Glomerular endothelial cell (primary cell): ENCODE results near the gene DDX47. TPM values are rescaled to one million over a fixed set of nuclear protein-coding genes. Genes with fewer than 3 reads are reported as not detected.
"Not testable (repeated sequence)": the region's sequence is repeated elsewhere in the genome, so short reads cannot be mapped to it uniquely, and the experiment has no call there.

Experiments
- DNase-seq: peaks from one replicate; pipeline ENCODE4 v3.0.0-alpha.2; 2011; ENCODE audit warnings: low read depth, low spot score; ENCODE audit errors: extremely low read depth
- total RNA-seq: library from RNA; depleted of rRNA; stranded (reverse); fragments of >200 nt; gene quantifications from 2 replicates; pipeline ENCODE4 v1.2.3, GENCODE V29; 2015

Gene DDX47
- total RNA-seq, 1 donor from 2014 or later, result 49.5 TPM

DNA sequence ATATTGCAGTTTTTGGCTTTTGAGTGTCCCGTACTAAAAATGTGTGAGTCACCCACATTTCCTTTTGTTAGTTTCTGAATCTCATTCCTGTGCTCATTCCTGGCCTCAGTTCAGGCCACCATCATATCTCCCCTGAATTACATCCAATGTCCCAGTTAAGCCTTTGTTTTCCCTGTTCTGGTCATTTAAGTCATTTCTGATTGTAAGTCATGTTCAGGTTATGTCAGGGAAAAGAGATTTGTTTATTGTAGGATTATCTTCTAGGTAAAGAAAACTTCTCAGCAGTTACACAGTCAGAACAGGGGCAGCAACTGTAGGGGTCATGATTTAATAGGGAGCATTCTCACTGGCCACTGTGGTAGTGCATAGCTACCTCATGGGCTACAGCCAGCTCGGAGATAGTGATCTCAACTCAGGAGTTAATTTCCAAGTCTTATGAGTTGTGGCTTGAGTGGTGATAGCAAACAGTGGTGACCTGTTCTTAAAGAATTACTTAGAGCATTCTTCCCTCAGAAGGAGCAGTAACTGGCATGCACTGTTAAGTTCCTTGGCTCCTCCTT lies 6.7 kb downstream of the DDX47 start:
- no peak for DNase-seq

DNA sequence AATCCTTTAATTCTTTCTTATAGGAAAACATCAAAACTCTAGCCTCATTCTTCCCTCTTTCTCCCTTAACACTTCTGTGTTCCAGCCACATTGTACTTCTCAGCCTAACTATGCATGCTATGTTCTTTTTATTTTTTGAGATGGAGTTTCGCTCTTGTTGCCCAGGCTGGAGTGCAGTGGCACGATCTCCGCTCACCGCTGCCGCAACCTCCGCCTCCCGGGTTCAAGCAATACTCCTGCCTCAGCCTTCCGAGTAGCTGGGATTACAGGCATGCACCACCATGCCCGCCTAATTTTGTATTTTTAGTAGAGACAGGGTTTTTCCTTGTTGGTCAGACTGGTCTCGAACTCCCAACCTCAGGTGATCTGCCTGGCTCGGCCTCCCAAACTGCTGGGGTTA lies 7.2 kb downstream of the DDX47 start:
- not testable (repeated sequence) for DNase-seq

DNA sequence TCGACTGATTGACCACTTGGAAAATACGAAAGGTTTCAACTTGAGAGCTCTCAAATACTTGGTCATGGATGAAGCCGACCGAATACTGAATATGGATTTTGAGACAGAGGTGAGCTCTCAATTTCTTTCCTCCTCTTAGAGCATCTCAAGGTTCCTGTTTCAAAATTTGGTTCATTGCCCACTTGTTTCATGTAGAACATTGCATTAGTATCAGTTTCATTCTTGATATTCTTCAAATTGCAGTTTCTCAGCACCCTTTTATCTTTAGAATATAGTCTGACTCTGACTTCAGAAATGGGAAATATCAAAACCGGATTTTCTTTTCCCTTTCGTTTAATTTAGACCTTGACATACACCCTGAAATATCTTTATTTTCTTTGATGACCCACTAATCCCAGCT lies 8.8 kb downstream of the DDX47 start:
- DNase-seq, result no peak

DNA sequence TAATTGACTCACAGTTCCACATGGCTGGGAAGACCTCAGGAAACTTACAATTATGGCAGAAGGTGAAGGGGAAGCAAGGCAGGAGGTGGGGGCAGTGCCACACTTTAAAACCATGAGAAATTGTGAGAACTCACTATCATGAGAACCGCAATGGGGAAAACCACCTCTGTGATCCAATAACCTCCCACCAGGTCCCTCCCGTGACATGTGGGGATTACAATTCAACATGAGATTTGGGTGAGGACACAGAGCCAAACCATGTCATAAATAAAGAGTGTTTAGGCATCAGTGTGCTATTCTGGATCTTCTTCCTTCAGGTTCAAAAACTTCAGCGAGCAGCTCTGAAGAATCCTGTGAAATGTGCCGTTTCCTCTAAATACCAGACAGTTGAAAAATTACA lies 9.7 kb downstream of the DDX47 start:
- no peak for DNase-seq

DNA sequence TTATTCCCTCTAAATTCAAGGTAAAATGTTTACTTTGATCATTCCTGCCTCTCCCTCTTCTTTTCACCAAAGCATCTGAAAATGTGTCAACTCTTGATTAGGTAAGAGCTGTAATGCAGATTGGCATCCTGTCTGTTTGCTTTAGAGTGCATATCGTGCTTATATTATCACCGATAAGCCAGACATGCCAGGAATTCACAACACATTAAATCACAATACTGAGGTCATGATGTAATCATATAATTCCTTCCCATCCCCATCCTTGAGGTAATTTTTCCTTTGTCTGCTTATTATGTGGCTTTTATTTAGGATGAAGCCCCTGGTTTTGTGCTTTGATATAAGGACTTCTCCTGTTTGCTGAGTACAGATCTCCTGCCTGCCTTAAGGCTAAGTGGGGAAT lies 10.2 kb downstream of the DDX47 start:
- DNase-seq, result no peak

DNA sequence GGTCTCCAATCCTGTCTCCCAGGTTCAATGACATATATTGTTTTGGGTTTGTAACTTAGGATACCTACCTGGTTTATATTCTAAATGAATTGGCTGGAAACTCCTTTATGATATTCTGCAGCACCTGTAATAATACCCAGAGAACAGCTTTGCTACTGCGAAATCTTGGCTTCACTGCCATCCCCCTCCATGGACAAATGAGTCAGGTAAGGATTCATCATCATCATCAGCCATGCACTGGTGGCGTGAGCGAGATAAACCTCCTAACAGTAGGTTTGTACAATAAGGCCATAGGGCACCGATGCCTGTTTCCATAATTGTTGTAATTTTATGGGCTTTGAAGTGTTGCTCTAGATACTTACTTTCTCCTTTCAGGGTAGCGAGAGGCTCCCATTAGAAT lies 10.7 kb downstream of the DDX47 start:
- DNase-seq, result no peak

DNA sequence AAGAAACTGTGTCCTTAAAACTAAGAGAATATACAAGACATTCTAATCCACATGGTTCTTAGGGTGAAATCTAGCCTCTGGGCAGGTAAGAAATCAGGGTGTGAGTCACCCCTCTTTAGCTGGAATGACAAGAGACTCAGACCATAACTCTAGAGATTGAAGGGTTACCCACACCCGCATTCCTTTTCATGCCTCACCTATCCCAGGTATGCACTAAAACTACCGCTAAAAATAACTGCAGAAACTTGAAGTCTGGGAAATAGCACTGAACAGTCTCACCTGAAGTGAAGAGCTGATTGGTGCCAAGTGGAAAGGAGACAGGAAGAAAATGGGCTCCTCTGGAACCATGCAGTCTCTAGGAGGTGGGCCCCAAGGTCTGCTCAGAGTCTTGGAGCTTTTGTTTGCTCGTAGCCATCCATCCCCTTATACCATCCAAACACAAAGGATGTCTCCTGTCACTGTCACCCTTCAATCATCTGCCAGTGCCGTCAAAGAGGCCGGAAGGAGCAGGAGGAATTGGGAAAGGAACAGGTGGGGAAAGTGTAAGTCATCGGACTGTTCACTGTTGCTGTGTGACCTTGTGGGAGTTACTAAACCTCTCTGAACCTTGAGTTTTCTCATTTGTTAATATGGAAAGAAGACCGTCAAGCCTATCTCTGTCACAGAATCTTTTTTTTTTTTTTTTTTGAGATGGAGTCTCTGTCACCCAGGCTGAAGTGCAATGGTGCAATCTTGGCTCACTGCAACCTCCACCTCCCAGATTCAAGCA lies 22.4 kb downstream of the DDX47 start:
- no peak for DNase-seq

DNA sequence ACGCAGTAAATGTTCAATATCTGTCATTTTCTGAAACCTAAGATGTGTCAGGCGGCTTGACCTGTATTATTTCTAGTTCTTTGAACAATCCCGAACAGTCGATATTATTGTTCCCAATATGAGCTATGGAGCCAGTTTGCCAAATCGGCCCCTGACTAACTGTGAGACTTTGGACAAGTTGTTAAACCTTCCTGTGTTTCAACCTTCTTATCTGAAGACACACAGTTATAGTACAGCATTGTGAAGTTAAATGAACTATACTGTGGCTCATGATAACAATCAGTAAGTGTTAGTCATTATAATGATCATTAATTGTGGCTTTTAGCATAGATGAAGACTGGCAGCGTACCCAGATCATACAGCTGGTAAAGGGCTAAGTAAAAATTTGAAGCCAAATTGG lies 23.4 kb downstream of the DDX47 start:
- no peak for DNase-seq

DNA sequence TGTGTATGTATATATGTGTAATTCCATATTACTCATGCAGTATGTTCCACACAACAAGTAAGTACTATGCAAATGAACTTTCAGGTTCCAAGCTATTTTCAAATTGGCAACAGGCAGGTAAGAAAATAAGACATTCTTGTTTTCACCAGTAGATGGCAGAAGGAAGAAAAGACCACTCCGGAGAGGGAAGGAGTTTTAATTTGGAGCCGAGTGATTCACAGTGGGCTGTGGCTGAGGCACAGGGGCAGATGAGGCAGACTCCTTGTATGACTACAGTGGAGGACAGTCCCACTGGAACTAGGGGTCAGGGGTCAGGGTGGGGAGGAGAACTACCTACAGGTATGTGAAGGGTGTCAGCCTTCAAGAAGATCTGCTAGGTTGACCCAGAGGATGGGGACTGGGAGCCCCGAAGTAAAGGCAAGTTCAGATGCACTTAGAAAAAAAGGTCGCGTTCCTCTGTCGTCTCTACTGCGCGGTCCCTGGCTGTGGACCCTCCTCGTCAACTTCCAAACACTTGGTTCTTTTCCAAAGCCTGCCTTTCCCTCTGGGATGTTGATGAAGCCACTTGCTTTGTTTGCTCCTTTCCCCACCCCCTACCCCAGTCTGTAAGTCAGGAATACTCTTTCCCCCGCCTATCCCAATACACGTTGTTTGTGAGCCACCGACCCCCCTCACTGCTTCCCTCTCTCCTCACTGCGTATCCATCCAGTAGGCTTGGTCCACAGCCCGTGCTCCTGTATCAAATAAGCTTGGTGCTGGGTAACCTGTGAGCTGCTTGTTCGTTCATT lies 24.1 kb downstream of the DDX47 start:
- DNase-seq, result peak; percentile 65

DNA sequence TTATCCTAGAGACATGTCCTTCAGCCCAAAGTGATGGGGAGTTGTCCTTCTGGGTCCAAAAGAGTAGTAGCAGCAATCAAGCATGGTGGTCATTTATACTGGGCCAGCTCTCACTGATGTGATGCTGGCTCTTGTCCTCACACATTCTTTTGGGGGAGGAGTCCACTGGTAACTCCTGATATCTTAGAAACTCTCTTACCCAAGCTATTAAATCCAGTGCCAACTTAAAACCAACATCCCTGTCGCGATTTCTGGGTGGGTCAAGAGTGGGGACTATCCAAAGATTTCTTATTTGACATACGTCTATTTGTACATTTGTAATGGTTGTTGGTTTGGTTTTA lies 24.6 kb downstream of the DDX47 start:
- no peak for DNase-seq

DNA sequence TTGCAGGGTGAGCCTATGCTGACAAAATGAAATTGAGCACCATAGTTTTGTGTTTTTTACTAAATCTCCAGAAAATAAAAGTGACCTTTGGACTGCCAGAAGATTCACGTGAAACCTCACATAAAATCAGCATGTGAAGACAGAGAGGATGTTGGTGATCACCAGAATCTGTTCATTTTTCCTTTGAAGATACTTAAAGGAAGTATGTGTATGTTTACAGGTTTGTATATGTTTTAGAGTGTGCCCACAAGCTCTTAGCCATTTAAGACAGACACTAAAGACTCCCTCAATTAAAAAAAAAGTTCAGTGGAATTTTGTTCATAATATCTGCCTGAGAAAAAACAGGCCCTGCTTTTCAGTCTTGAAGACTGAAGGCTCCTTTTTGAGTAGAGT lies 25.9 kb downstream of the DDX47 start:
- no peak for DNase-seq

DNA sequence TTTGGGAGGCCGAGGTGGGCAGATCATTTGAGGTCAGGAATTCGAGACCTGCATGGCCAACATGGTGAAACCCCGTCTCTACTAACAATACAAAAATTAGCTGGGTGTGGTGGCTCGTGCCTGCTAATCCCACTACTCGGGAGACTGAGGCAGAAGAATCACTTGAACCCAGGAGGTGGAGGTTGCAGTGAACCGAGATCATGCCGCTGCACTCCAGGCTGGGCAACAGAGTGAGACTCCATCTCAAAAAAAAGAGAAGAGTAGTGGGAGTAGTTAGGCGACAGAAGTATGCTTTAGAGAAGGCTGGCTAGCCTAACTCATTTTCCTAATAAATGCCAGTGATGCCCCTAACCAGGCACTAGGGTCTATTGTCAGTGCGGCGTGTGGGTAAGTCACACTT lies 26.3 kb downstream of the DDX47 start:
- not testable (repeated sequence) for DNase-seq

DNA sequence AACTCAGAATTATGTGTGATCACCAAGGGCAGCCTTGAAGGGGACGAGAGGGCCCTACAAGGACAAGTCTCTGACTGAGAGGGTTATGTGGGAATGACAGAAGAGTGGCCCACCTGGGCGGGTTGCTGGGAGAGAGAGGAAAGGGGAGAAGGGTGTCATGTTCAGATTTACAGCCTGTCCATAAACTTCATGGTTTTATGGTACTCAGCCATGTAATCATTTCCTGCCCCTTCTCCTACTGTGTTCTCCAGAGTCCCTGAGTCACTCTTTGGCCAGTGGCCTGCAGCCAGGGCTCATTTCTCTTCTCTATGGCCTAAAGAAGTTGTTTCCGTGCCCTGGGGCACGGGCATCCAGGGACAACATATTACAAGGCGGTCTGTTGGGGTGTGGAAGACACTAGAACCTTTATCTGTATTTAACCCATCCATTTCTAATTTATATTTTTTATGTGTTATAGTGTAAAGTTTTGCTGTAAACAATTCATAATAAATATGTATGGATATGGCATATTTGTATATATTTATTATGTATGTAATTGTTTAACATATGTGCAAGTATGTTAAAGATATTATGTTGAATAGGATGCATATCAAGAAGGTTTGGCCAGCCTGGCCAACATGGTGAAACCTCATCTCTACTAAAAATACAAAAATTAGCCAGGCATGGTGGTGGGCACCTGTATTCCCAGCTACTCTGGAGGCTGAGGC lies 26.9 kb downstream of the DDX47 start:
- DNase-seq, result peak; percentile 65

DNA sequence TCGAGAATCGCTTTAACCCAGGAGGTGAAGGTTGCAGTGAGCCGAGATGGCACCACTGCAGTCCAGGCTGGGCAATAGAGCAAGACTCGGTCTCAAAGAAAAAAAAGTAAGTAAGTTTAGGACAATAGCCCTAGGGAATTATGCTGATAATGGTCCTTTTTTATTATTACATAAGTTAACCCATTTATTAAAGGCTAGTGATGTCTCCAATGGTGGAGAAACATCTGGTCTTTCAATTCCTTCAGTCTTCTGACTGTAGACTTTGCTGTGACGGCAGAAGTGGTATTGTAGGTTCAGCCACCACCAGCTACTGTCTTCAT lies 27.4 kb downstream of the DDX47 start:
- DNase-seq, result no peak

DNA sequence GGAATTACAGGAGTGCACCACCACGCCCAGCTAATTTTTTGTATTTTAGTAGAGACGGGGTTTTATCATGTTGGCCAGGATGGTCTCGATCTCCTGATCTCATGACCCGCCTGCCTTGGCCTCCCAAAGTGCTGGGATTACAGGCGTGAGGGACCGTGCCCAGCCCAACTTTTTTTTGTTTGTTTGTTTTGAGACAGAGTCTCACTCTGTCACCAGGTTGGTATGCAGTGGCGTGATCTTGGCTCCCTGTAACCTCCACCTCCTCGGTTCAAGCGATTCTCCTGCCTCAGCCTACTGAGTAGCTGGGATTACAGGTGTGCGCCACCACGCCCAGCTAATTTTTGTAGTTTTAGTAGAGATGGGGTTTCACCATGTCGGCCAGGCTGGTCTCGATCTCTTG lies 28.3 kb downstream of the DDX47 start:
- DNase-seq, result not testable (repeated sequence)

DNA sequence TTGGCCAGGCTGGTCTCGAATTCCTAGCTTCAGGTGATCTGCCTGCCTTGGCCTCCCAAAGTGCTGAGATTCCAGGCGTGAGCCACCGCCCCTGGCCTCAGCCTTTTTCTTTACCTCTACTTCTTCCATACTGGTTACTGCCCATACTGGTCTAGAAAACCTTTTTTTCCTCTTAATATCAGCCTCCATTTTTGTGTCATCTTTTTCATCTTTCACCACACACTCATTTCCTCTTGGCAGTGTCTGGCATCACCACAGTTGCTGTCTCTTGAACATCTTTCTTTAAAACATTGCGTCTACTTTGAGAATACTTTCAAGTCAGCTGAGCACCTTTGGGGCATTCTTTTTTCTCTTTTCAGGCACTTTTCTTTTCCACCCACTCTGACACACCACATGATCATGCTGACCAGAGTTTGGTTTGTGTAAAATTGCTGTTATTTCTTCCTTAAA lies 32.7 kb downstream of the DDX47 start:
- no peak for DNase-seq

DNA sequence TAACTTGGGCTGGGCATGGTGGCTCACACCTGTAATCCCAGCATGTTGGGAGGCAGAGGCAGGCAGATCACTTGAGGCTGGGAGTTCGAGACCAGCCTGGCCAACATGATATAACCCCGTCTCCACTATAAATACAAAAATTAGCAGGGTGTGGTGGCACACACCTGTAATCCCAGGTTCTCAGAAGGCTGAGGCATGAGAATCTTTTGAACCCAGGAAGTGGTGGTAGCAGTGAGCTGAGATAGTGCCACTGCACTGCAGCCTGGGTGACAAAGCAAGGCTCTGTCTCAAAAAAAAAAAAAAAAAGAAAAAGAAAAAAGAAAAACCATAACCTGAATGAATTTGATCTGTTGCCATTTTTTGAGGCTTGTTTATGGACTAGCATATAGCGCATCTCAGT lies 33.6 kb downstream of the DDX47 start:
- DNase-seq, result not testable (repeated sequence)

DNA sequence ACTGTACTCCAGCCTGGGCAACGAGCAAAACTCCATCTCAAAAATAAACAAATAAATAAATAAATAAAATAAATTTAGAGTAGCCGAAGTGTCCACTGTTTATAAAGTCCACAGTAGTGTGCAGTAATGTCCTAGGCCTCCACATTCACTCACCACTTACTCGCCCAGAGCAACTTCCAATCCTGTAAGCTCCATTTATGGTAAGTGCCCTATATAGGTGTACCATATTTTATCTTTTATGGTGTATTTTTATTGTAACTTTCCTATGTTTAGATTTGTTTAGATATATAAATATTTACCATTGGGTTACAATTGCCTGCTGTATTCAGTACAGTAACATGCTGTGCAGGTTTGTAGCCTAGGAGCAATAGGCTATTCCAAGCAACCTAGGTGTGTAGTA lies 40.3 kb downstream of the DDX47 start:
- no peak for DNase-seq

DNA sequence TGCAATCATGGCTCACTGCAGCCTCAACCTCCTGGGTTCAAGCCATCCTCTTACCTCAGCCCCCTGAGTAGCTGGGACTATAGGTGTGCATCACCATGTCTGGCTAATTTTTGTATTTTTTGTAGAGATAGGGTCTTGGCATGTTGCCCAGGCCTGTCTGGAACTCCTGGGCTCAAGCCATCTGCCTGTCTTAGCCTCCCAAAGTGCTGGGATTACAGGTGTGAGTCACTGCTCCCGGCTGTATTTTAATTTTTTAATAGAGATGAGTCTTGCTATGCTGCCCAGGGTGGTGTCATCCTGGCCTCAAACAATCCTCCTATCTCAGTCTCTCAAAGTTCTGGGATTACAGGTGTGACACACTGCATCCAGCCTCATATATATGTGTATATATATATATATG lies 46.5 kb downstream of the DDX47 start:
- no peak for DNase-seq

DNA sequence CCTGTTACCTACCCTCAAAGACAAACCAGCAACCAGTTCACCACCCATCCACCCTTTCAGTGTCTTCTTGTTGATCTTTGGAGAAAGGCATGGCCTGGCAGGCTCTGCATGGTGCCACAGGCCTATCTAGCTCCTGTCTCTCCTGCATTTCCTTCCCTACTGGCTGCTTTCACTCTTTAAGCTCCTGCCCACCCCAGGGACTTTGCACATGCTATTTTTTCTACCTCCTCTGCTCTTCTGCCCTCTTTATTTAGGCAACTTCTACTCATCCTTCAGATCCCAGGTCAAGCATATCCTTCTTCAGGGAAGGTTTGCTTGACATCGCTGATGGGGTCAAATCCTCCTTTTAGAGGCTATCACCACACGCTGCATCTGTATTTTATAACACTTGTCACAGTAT lies 51.1 kb downstream of the DDX47 start:
- DNase-seq, result no peak

DNA sequence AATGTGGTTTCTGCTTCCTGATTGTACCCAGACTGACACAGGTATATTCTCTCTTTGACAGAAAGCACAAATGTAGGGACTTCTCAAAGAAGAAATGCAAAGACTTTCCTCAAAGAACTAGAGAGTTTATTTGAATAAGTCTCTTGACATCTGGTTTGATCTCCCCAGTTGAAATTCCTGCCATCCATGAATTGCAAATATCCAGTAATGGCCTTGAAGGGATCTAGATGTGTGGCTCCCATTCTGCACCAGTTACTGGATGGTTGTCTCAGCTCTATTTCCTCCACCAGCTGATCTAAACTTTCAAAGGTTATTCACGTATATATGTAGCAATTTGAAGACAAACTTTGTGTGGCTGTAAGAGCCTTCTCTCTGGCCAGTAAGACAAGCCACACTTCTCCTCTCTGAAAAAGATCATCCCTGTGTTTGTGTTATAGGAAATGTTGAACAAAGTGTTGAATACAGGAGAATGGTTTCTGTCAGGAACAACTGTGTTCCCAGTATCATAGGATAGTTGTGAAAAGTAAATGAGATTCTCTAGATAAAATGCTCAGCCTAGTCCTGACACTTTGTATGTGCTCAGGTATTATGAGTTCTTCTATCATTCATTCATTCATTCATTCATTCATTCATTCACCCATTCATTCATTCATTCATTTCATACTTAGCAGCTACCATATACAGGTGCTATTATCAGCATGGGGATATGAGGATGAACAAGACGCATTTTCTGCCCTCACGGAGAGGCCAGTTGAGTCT lies 55.5 kb downstream of the DDX47 start:
- DNase-seq, result no peak
